GM18867 (cell line): Measurements from ENCODE around the gene ESRRA.

Source experiments
- ATAC-seq: cut with Tn5 transposase; IDR thresholded peaks from one replicate; pipeline ENCODE4 v1.9.1; 2021; ENCODE audit warnings: mild to moderate bottlenecking, moderate library complexity; ENCODE audit not compliant: unreplicated experiment

The ESRRA gene

GRCh38 chr11:64347193-64347867 is 42.0 kb downstream of the ESRRA start:
- ATAC-seq, result no peak

GRCh38 chr11:64348383-64349024 is 43.2 kb downstream of the ESRRA start:
- no peak for ATAC-seq

GRCh38 chr11:64349025-64349387 is 43.7 kb downstream of the ESRRA start:
- ATAC-seq, result no peak

GRCh38 chr11:64349404-64349803 is 44.1 kb downstream of the ESRRA start:
- no peak for ATAC-seq

GRCh38 chr11:64351136-64351631 is 45.9 kb downstream of the ESRRA start:
- ATAC-seq, result no peak

- ATAC-seq, result no peak
Measured at GRCh38 chr11:64352099-64352994, 47.0 kb downstream of the ESRRA start.

GRCh38 chr11:64352995-64353714 is 47.8 kb downstream of the ESRRA start:
- ATAC-seq, result no peak

GRCh38 chr11:64353715-64354506 is 48.6 kb downstream of the ESRRA start:
- ATAC-seq, result no peak

- no peak for ATAC-seq
Measured at GRCh38 chr11:64355078-64355940, 50.0 kb downstream of the ESRRA start.

- ATAC-seq, result no peak
Measured at GRCh38 chr11:64356498-64357411, 51.4 kb downstream of the ESRRA start.

GRCh38 chr11:64357446-64357845 is 52.1 kb downstream of the ESRRA start:
- ATAC-seq, result no peak

GRCh38 chr11:64357904-64358535 is 52.7 kb downstream of the ESRRA start:
- ATAC-seq, result no peak

GRCh38 chr11:64358536-64358906 is 53.2 kb downstream of the ESRRA start:
- no peak for ATAC-seq

- peak; percentile 58 for ATAC-seq
Measured at GRCh38 chr11:64358907-64359711, 53.8 kb downstream of the ESRRA start, which contains the start of gene RPS6KA4. Gene RPS6KA4 (plus strand): TSS chr11:64359162. CDS start chr11:64359236, 74 bp downstream.

- no peak for ATAC-seq
Measured at GRCh38 chr11:64359712-64360445, 54.6 kb downstream of the ESRRA start.

GRCh38 chr11:64360448-64360921 is 55.2 kb downstream of the ESRRA start:
- no peak for ATAC-seq
